HL-60 (cell line): Measurements from ENCODE around the gene GPC5.
A peak's percentile ranks its signal among the peaks of the same experiment; 100 is the strongest.

Experiments
- DNase-seq, 2 experiments: peaks; one replicate each; pipeline ENCODE4 v3.0.0-alpha.2; 2010 to 2020; ENCODE audit warnings: low read depth in 1 of 2, low spot score in 1 of 2
- H3K27ac ChIP-seq: fragments of 250-450 bp; sonication (Bioruptor Pico); replicated peaks from 2 replicates; pipeline ENCODE4 v1.5.1; 2020; ENCODE audit warnings: mild to moderate bottlenecking, moderate library complexity
- H3K27me3 ChIP-seq: fragments of 250-450 bp; sonication (Bioruptor Pico); 2 replicates; pipeline ENCODE4 v1.5.1; 2021; ENCODE audit warnings: mild to moderate bottlenecking, moderate library complexity; ENCODE audit not compliant: insufficient read depth, poor library complexity, severe bottlenecking
- H3K4me3 ChIP-seq: replicated peaks from 2 replicates; pipeline ENCODE4 v1.5.1; 2011; ENCODE audit warnings: mild to moderate bottlenecking, control low read depth, low read length; ENCODE audit not compliant: insufficient read depth
- CTCF ChIP-seq: IDR thresholded peaks from one replicate; pipeline ENCODE4 v1.5.1; 2011; ENCODE audit warnings: low read length, control low read depth, inconsistent platforms; ENCODE audit not compliant: insufficient read depth
- GABPA ChIP-seq: IDR thresholded peaks from 2 replicates; pipeline ENCODE4 v1.6.1; 2012; ENCODE audit warnings: low read depth
- POLR2AphosphoS5 ChIP-seq: IDR thresholded peaks from 2 replicates; pipeline ENCODE4 v1.6.1; 2012; ENCODE audit warnings: low read depth
- REST ChIP-seq: IDR thresholded peaks from 2 replicates; pipeline ENCODE4 v1.6.1; 2012; ENCODE audit warnings: low read depth; ENCODE audit not compliant: insufficient replicate concordance
- SPI1 ChIP-seq: IDR thresholded peaks from 2 replicates; pipeline ENCODE4 v1.6.1; 2012; ENCODE audit warnings: low read depth, mild to moderate bottlenecking, borderline replicate concordance

Gene GPC5

GRCh38 chr13:92150606-92151005 is 752.2 kb downstream of the GPC5 start:
- DNase-seq, result no peak
- no peak overlapping the region for H3K27ac ChIP-seq

DNA sequence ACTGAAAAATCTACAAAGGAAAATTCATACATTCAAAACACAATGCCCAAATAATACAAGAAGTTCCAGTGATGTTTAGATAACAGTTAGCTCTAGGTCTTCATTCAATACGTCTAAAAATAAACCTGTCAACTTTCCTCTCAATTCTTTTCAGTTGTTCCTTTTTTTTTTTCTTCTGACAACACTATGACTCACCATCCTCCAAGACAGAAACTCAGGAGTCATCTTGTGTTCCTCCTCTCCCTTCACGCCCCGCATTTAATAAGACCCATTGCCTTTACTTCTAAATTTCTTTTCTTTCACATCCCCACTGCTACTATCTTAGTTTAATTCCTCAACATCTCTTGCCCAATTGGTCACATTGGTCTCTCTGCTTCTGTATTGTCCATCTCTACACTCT is 759.9 kb downstream of the GPC5 start:
- TF ChIP-seq POLR2AphosphoS5 (no peak), SPI1 (no peak), GABPA (no peak), REST (no peak), CTCF (no peak)
- Histone ChIP-seq H3K4me3 (no peak overlapping the region), H3K27ac (no peak overlapping the region), H3K27me3 (no peaks in the 10 kb centered on the region)
- peak in 1 of 2 experiments; percentile 13 for DNase-seq

More at GRCh38 chr13:92150606-92151005, 752.2 kb downstream of the GPC5 start:
- TF ChIP-seq REST (no peak), POLR2AphosphoS5 (no peak), GABPA (no peak)
- Histone ChIP-seq H3K4me3 (no peak overlapping the region), H3K27me3 (no peaks in the 10 kb centered on the region)

GRCh38 chr13:92164822-92165221 is 766.4 kb downstream of the GPC5 start:
- TF ChIP-seq GABPA (no peak), REST (no peak), SPI1 (no peak), POLR2AphosphoS5 (no peak), CTCF (no peak)

More at GRCh38 chr13:92164822-92165221, 766.4 kb downstream of the GPC5 start:
- H3K4me3 ChIP-seq, result no peak overlapping the region
- no peak for DNase-seq
- H3K27me3 ChIP-seq, result no peaks in the 10 kb centered on the region
- H3K27ac ChIP-seq, result no peak overlapping the region
